SK-N-SH treated with all-trans-retinoic acid at 6 μM for 48 hours (cell line): Measurements from ENCODE around the gene MFSD6.

Experiments
- ARNTL ChIP-seq: fragments of 450-650 bp; formaldehyde crosslinking; IDR thresholded peaks from 2 replicates; pipeline ENCODE4 v1.5.0; 2020; ENCODE audit warnings: low read depth, mild to moderate bottlenecking, moderate library complexity, borderline replicate concordance
- CREB5 ChIP-seq: fragments of 250-450 bp; sonication (Bioruptor Pico); IDR thresholded peaks from 2 replicates; pipeline ENCODE4 v1.5.1; 2020; ENCODE audit warnings: low read depth, mild to moderate bottlenecking, moderate library complexity
- CSDC2 ChIP-seq: fragments of 250-450 bp; sonication (Bioruptor Pico); IDR thresholded peaks from 2 replicates; pipeline ENCODE4 v1.5.0; 2020; ENCODE audit warnings: mild to moderate bottlenecking, moderate library complexity
- ESRRG ChIP-seq: fragments of 250-450 bp; sonication (Bioruptor Pico); IDR thresholded peaks from 2 replicates; pipeline ENCODE4 v1.6.1; 2021; ENCODE audit warnings: mild to moderate bottlenecking
- PATZ1 ChIP-seq: fragments of 250-450 bp; sonication (Bioruptor Pico); IDR thresholded peaks from 2 replicates; pipeline ENCODE4 v1.8.0; 2020; ENCODE audit warnings: mild to moderate bottlenecking, moderate library complexity, borderline replicate concordance
- POU6F1 ChIP-seq: fragments of 250-450 bp; sonication (Bioruptor Pico); IDR thresholded peaks from 2 replicates; pipeline ENCODE4 v1.8.0; 2021; ENCODE audit warnings: low read depth, mild to moderate bottlenecking, moderate library complexity, borderline replicate concordance
- PPARA ChIP-seq: fragments of 250-450 bp; sonication (Bioruptor Pico); IDR thresholded peaks from 2 replicates; pipeline ENCODE4 v1.5.0; 2020; ENCODE audit warnings: mild to moderate bottlenecking, borderline replicate concordance
- RARB ChIP-seq: fragments of 250-450 bp; sonication (Bioruptor Pico); IDR thresholded peaks from 2 replicates; pipeline ENCODE4 v1.8.0; 2021; ENCODE audit warnings: mild to moderate bottlenecking, moderate library complexity
- TOX ChIP-seq: fragments of 250-450 bp; sonication (Bioruptor Pico); IDR thresholded peaks from 2 replicates; pipeline ENCODE4 v1.8.0; 2021; ENCODE audit warnings: mild to moderate bottlenecking, moderate library complexity, borderline replicate concordance
- TSHZ2 ChIP-seq: fragments of 250-450 bp; sonication (Bioruptor Pico); IDR thresholded peaks from 2 replicates; pipeline ENCODE4 v1.5.0; 2020; ENCODE audit warnings: mild to moderate bottlenecking, moderate library complexity
- ZC3H10 ChIP-seq: fragments of 250-450 bp; sonication (Bioruptor Pico); IDR thresholded peaks from 2 replicates; pipeline ENCODE4 v1.5.1; 2021; ENCODE audit warnings: mild to moderate bottlenecking, moderate library complexity
- ZFP3 ChIP-seq: fragments of 250-450 bp; sonication (Bioruptor Pico); IDR thresholded peaks from 2 replicates; pipeline ENCODE4 v1.5.0; 2020; ENCODE audit warnings: mild to moderate bottlenecking, moderate library complexity
- ZFP30 ChIP-seq: fragments of 450-650 bp; formaldehyde crosslinking; IDR thresholded peaks from 2 replicates; pipeline ENCODE4 v1.5.0; 2022; ENCODE audit warnings: mild to moderate bottlenecking, moderate library complexity
- TF ChIP-seq, protein P1 (sequence below): fragments of 250-450 bp; sonication (Bioruptor Pico); IDR thresholded peaks from 2 replicates; pipeline ENCODE4 v1.5.1; 2021; ENCODE audit warnings: mild to moderate bottlenecking, moderate library complexity

DNA sequence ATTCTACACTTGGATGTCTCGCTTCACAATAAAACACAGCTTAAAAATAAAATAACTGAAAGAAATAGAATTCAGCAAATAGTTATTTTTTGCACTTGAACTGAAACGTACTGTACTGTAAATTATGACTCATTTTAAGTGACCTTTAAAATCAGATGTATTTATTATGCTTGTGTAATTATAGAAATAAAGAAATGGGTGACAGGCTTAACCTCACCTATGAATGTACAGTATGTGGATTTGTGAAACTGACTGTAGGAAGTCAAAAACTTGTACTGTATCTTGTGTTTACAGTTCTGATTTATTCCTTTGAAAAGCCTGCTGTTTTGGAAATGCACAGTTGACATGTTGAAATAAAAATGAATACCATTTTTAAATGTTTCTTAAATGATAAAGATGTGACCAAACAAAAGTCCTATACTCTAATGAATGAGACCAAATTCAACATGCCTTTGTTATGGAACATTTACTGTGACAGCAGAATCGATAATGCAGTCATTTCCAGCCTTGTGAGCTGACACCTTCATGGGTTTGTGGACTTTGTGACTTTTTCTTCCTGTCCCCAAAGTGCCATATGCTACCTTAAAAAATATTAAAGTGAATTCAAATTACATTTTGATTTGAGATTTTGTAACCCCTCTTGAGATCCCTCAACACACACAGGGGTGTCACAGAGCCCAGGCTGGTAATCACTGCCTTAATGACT is 93.7 kb downstream of the MFSD6 start:
- TF ChIP-seq TOX, result no peak
- TF ChIP-seq ARNTL, result no peak
- TF ChIP-seq RARB (CRISPR knock-in tag), result no peak
- no peak for TF ChIP-seq ZFP3 (CRISPR knock-in tag)
- no peak for TF ChIP-seq ZC3H10
- TF ChIP-seq TSHZ2 (CRISPR knock-in tag), result no peak
- TF ChIP-seq PATZ1 (CRISPR knock-in tag), result no peak
- no peak for TF ChIP-seq ZFP30
- no peak for TF ChIP-seq POU6F1 (CRISPR knock-in tag)
- no peak for TF ChIP-seq ESRRG (CRISPR knock-in tag)
- TF ChIP-seq CSDC2 (CRISPR knock-in tag), result no peak
- TF ChIP-seq, protein P1, sequence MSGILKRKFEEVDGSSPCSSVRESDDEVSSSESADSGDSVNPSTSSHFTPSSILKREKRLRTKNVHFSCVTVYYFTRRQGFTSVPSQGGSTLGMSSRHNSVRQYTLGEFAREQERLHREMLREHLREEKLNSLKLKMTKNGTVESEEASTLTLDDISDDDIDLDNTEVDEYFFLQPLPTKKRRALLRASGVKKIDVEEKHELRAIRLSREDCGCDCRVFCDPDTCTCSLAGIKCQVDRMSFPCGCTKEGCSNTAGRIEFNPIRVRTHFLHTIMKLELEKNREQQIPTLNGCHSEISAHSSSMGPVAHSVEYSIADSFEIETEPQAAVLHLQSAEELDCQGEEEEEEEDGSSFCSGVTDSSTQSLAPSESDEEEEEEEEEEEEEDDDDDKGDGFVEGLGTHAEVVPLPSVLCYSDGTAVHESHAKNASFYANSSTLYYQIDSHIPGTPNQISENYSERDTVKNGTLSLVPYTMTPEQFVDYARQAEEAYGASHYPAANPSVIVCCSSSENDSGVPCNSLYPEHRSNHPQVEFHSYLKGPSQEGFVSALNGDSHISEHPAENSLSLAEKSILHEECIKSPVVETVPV (CRISPR knock-in tag), result no peak
- no peak for TF ChIP-seq PPARA (CRISPR knock-in tag)
- TF ChIP-seq CREB5 (CRISPR knock-in tag), result no peak
